HG02840 (cell line): ENCODE results near the gene SEMA4A.
"Not testable (repeated sequence)": the region's sequence is repeated elsewhere in the genome, so short reads cannot be mapped to it uniquely, and the experiment has no call there.

Experiments
- ATAC-seq: cut with Tn5 transposase; IDR thresholded peaks from one replicate; pipeline ENCODE4 v1.9.1; 2021; ENCODE audit warnings: mild to moderate bottlenecking, moderate library complexity, moderate number of reproducible peaks; ENCODE audit not compliant: unreplicated experiment, low FRiP score

The SEMA4A gene

GRCh38 chr1:156118177-156118868 lies 35.1 kb upstream of the SEMA4A start:
- ATAC-seq: no peak

- no peak for ATAC-seq
These were observed 33.7 kb upstream of the SEMA4A start for GRCh38 chr1:156119503-156120209.

DNA sequence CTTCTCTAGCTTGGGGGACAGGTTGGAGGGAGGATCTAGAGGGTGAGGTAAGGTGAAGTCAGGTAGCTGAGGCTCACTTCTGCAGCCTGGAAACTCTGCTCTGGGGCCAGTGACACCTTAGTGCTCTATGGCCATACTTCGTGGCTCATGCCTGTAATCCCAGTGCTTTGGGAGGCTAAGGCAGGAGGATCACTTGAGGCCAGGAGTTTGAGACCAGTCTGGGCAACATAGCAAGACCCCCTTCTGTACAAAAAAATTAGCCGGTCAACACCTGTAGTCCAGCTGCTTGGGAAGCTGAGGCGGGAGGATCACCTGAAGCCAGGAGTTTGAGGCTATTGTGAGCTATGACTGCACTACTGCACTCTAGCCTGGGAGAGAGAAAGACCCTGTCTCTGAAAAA lies 33.1 kb upstream of the SEMA4A start:
- ATAC-seq: no peak

GRCh38 chr1:156121005-156121404 lies 32.4 kb upstream of the SEMA4A start:
- ATAC-seq: not testable (repeated sequence)

GRCh38 chr1:156121457-156121856 lies 31.9 kb upstream of the SEMA4A start:
- no peak for ATAC-seq

GRCh38 chr1:156122086-156122485 lies 31.3 kb upstream of the SEMA4A start:
- ATAC-seq: no peak

DNA sequence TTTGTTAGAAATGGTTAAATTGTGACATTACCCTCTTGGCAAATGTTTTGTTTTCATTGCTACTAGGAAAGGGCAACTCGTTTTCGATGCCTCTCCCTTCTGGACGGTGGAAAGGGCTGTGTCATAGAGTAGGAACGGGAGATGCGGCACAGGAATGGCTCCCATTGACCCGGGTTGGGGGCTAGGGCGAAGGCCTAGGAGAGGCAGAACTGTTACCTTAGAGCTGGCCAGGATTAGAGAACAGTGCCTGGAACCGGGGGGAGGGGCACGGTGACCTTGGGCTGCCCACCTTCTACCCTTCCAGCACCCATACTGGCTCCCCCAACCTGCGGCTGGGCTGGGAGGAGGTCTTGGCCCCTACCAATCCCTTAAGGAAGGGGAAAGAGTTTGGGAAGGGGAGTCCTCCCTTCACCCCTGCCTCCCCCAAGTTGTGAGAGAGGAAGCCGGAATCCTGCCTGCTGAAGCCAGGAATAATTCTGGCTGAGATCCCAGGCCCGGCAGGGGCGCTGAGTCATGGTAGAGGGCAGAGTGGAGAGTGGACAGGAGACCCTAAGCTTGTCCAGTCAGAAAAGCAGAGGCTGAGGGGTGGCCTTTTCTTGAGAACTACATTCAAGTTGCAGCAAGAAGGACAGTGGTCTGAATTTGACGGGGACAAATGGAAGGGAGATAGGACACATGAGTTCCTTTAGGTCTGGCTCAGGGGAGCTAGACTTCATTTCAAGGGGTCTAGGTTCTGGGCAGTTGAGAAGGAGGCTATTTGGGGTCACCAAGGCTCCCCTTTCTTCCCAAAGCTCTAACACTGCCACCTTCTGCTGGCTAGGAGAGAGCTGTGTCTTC lies 30.6 kb upstream of the SEMA4A start:
- ATAC-seq: no peak

DNA sequence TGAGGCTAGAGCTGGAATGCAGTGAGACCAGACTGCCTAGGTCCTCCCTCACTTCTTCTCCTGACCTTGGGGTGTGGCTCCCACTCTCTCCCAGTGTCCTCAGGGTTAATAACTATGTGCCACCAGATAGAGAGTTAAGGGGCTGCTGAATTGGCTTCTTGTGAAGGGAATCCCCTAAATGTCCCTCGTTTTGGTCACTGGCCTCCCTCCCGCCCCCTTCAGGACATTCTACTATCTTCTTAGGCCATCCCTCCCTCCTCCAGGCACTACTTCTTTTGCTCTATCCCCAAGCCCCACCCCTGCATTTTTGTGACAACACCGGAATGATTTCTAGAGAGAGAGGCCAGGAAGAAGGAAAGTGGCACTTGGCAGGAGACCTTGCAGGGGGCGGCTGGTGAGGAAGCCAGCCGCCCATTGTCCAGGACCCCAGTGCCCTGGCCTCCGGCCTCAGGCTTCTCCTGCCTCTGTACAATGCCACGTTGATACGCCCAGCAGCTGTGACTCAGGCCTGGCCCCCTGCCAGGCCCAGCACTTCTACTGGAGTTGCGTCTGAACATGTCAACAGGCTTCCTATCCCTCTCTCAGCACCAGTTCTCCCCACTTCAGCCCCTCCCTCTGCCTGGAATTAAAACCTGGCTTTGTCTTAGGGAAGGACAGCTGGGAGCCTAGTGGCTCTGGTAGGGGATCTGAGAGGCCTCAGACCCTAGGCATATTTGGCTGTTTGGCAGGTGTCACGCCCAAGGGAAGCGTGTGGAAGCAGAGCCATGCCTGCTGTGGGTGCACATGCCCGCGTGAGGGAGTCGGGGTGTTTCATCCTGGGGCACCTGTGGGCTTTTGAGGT lies 29.8 kb upstream of the SEMA4A start:
- no peak for ATAC-seq

- ATAC-seq: no peak
These were observed 28.6 kb upstream of the SEMA4A start for GRCh38 chr1:156124557-156125483.

DNA sequence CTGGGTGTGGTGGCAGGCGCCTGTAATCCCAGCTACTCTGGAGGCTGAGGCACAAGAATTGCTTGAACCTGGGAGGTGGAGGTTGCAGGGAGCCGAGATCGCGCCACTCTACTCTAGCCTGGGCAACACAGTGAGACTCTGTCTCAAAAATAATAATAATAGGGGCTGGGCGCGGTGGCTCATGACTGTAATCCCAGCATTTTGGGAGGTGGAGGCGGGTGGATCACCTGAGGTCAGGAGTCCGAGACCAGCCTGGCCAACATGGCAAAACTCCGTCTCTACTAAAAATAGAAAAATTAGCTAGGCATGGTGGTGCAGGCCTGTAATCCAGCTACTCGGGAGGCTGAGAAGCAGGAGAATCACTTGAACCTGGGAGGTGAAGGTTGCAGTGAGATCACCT lies 27.8 kb upstream of the SEMA4A start:
- ATAC-seq: not testable (repeated sequence)

- no peak for ATAC-seq
These were observed 27.2 kb upstream of the SEMA4A start for GRCh38 chr1:156126043-156126629.

GRCh38 chr1:156126630-156127534 lies 26.5 kb upstream of the SEMA4A start:
- no peak for ATAC-seq

- ATAC-seq: no peak
These were observed 25.1 kb upstream of the SEMA4A start for GRCh38 chr1:156128308-156128653.

DNA sequence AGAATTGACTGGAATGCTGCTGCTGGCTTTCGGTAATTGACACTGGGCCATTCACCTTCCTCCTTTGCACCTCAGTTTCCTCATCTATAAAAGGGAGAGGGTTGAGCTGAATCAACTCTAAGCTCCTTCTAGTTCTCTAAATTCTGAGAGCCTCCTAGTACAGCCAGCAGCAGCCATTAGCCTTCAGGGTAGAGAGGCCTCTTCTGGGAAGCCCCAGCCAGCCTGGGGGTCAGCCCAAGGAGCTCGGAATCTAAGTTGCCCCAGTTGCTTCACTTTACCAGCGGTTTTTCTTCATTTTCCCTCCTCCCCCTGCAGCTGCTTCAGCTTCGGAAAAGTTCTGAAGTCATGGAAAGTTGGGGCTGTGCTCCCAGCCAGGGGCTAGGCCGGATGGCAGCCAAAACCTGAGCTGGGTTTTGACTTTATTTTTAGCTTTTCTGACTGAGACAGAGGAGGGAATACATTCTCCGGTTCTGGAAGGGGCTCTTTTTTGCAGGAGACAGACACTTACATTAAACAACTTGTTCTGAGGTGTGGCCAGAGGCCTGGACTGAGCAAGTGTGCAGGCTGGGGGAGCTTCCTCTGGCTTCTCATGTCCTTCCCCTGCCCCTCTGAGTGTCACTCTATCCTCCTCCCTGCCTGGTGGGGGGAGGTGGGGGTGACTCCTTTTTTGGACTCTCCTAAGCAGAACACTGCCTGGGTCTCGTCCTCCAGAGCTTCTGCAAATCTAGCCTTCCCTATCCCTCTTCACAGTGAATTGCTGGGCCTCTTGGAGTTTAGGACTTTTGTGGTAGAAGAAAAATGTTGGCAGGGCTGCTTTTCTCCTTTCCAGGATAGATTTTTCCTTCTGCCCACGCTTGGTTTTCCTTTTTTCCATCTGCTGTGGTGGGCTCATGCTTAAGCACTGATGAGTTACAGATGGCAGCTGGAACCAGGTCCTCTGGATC lies 24.5 kb upstream of the SEMA4A start:
- no peak for ATAC-seq

DNA sequence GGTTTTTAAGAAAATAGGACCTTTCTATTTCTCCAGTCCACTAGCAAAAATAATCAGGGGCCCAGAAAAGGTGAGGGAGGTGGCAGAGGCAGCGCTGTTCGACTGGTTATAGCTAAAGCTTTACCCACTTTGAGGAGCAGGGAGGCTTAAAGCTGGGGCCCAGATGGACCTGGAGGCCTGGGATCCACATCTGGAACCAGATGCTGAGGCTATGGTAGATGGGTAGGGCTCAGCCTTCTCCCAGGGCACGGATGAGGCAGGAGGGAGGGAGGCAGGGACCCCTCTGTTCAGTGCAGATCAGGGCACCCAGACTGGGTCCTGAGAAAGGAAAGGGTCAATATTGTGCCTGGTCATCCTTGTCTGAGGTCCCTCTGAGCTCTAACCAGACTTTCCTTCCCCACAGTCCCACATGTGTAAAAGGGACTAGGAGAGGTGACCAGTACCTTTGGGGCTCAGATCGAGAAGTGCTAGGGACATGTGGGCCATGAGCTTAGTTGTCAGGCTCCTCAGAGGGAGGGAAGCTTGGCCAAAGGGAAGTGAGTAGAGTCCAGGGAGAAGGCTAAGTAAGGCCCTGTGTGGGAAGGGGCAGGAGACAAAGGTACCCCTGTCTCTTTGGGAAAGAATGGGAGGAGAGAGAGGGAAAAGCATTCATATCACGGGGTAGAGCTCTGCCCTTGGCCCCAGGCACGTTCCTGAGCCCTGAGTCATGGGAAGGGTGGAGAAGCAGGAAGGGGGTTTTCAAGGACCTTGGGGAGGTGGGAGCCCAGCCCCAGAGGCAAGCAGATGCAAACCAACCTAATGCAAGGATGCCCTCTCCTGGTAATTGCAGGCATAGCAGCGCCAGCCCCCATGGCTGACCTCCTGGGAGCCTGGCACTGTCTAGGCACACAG lies 23.5 kb upstream of the SEMA4A start:
- ATAC-seq: no peak

DNA sequence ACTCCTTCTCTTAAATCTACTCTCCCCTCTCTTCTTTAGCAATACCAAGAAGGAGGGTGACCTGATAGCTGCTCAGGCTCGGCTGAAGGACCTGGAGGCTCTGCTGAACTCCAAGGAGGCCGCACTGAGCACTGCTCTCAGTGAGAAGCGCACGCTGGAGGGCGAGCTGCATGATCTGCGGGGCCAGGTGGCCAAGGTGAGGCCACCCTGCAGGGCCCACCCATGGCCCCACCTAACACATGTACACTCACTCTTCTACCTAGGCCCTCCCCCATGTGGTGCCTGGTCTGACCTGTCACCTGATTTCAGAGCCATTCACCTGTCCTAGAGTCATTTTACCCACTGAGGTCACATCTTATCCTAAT lies 22.8 kb upstream of the SEMA4A start:
- ATAC-seq: no peak
